PFSK-1 (cell line): ENCODE results near the gene USP44.

ENCODE experiments used
- FOXP2 ChIP-seq: optimal IDR thresholded peaks from 2 replicates; pipeline ENCODE3; 2011; ENCODE audit warnings: borderline replicate concordance, control low read depth, inconsistent platforms; ENCODE audit not compliant: insufficient read depth; ENCODE audit errors: extremely low read length, extremely low read depth
- POLR2AphosphoS5 ChIP-seq: IDR thresholded peaks from 2 replicates; pipeline ENCODE4 v1.6.1; 2012; ENCODE audit warnings: low read depth, mild to moderate bottlenecking, control low read depth, low read length, moderate library complexity
- TAF1 ChIP-seq: IDR thresholded peaks from 2 replicates; pipeline ENCODE4 v1.6.1; 2012; ENCODE audit warnings: low read length, control low read depth, borderline replicate concordance; ENCODE audit not compliant: insufficient read depth
- TF ChIP-seq, protein P1 (sequence below), 2 experiments: IDR thresholded peaks; 2 replicates each; pipeline versions ENCODE4 v1.6.1 to v1.8.0; 2011 to 2012; ENCODE audit warnings: low read depth in 2 of 2, low read length in 2 of 2, control low read depth in 1 of 2, inconsistent platforms in 1 of 2, mild to moderate bottlenecking in 1 of 2, moderate library complexity in 1 of 2; ENCODE audit not compliant: insufficient read depth in 1 of 2

DNA sequence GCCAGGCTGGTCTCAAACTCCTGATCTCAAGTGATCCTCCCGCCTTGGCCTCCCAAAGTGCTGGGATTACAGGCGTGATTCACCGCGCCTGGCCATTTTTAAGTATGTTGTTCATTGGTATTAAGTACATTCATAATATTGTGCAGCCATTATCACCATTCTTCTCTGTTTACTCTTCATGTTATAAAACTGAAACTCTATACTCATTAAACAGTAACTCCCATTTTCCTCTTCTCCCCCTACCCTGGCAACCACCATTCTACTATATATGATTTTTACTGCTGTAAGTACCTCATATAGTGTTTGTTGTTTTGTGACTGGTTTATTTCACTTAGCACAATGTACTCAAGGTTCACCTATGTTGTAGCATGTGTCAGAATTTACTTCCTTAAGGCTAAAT lies 54.2 kb downstream of the USP44 start:
- TF ChIP-seq FOXP2 (no peak), POLR2AphosphoS5 (no peak), TAF1 (no peak)
- TF ChIP-seq, protein P1, sequence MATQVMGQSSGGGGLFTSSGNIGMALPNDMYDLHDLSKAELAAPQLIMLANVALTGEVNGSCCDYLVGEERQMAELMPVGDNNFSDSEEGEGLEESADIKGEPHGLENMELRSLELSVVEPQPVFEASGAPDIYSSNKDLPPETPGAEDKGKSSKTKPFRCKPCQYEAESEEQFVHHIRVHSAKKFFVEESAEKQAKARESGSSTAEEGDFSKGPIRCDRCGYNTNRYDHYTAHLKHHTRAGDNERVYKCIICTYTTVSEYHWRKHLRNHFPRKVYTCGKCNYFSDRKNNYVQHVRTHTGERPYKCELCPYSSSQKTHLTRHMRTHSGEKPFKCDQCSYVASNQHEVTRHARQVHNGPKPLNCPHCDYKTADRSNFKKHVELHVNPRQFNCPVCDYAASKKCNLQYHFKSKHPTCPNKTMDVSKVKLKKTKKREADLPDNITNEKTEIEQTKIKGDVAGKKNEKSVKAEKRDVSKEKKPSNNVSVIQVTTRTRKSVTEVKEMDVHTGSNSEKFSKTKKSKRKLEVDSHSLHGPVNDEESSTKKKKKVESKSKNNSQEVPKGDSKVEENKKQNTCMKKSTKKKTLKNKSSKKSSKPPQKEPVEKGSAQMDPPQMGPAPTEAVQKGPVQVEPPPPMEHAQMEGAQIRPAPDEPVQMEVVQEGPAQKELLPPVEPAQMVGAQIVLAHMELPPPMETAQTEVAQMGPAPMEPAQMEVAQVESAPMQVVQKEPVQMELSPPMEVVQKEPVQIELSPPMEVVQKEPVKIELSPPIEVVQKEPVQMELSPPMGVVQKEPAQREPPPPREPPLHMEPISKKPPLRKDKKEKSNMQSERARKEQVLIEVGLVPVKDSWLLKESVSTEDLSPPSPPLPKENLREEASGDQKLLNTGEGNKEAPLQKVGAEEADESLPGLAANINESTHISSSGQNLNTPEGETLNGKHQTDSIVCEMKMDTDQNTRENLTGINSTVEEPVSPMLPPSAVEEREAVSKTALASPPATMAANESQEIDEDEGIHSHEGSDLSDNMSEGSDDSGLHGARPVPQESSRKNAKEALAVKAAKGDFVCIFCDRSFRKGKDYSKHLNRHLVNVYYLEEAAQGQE (IDR thresholded peaks at IDR 0.05; ENCODE audit: insufficient read depth in 1 of 2, low read depth in 2 of 2, low read length in 2 of 2): no peak
